ENCODE measurements around the gene NT5DC2.

- TF ChIP-seq CTCF (IDR thresholded peaks at IDR 0.05; ENCODE audit: borderline replicate concordance, extremely low read depth, low read length, poor library complexity, severe bottlenecking): no peak
- no peak for TF ChIP-seq EZH2 (IDR thresholded peaks at IDR 0.05; ENCODE audit: borderline replicate concordance, low read depth, low read length, severe bottlenecking)
Observed at GRCh38 chr3:52506266-52506966, 27.2 kb downstream of the NT5DC2 start.
